ENCODE measurements around the gene CDH24. TPM values are rescaled to one million over a fixed set of nuclear protein-coding genes. Genes with fewer than 3 reads are reported as not detected.

CDH24 gene
- total and polyA plus RNA-seq, 2 of the 13 experiments (the other 11 are each of a cell fraction or from before 2014, with no cell fraction given): 0.69 to 0.99 TPM

GRCh38 chr14:23052182-23052623 lies 5.1 kb downstream of the CDH24 start (continued):
- TF ChIP-seq BRF2 (CRISPR knock-in tag; IDR thresholded peaks at IDR 0.05) (no peak), ZC3H13 (CRISPR knock-in tag; IDR thresholded peaks at IDR 0.05) (no peak), HHEX (CRISPR knock-in tag; IDR thresholded peaks at IDR 0.05) (no peak), SMARCE1 (IDR thresholded peaks at IDR 0.05; ENCODE audit: borderline replicate concordance) (no peak), ZHX2 (IDR thresholded peaks at IDR 0.05; ENCODE audit: low read depth) (no peak), ZHX2 (CRISPR knock-in tag; IDR thresholded peaks at IDR 0.05; ENCODE audit: borderline replicate concordance) (no peak), NR2F2 (IDR thresholded peaks at IDR 0.05; ENCODE audit: borderline replicate concordance, low read depth) (no peak), SP4 (CRISPR knock-in tag; IDR thresholded peaks at IDR 0.05) (0 out of 2 replicates have a peak, but pooled peaks have one; percentile 5), HOXA7 (CRISPR knock-in tag; IDR thresholded peaks at IDR 0.05) (no peak), ARNTL (CRISPR knock-in tag; IDR thresholded peaks at IDR 0.05) (no peak), ZNF138 (CRISPR knock-in tag; IDR thresholded peaks at IDR 0.05; ENCODE audit: low read depth) (no peak), ZNF292 (CRISPR knock-in tag; IDR thresholded peaks at IDR 0.05; ENCODE audit: borderline replicate concordance, low read depth) (no peak), ZNF335 (CRISPR knock-in tag; IDR thresholded peaks at IDR 0.05) (no peak), ZFYVE20 (CRISPR knock-in tag; IDR thresholded peaks at IDR 0.05; ENCODE audit: borderline replicate concordance, low read depth) (no peak), SPEN (CRISPR knock-in tag; IDR thresholded peaks at IDR 0.05; ENCODE audit: low read depth) (peak; percentile 49; the same call in 1 of the 2 replicates), ZNF784 (CRISPR knock-in tag; IDR thresholded peaks at IDR 0.05; ENCODE audit: borderline replicate concordance) (no peak), ARID5B (CRISPR knock-in tag; IDR thresholded peaks at IDR 0.05) (no peak), FOSL1 (CRISPR knock-in tag; IDR thresholded peaks at IDR 0.05; ENCODE audit: borderline replicate concordance) (no peak), CEBPG (CRISPR knock-in tag; IDR thresholded peaks at IDR 0.05) (no peak), CBX2 (IDR thresholded peaks at IDR 0.05; ENCODE audit: low read depth, low read length) (no peak), CBX2 (CRISPR knock-in tag; IDR thresholded peaks at IDR 0.05; ENCODE audit: low read depth) (no peak)
